ENCODE data around the gene GJA3.

The GJA3 gene

DNA sequence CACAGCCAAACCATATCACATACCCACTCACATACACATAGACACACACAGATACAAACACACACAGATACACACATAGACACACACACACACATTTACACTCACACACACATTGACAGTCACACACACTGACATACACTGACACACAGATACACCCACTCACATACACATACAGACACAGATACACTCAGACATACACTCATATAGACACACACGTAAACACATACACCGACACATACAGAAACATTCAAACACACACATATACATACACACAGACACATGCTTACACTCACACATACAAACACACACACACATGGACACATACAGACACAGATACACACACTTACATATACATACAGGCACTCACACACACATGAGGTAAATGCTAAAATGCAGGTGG lies 30.2 kb downstream of the GJA3 start:
- DNase-seq (ENCODE audit: low read depth), result no peak
- no peak overlapping the region for H3K4me3 ChIP-seq (ENCODE audit: low read depth, low read length)
- in situ Hi-C loops (cut with HindIII; ENCODE audit: low sequenced_read_pairs), result no loop called here
- TF ChIP-seq, protein P1, sequence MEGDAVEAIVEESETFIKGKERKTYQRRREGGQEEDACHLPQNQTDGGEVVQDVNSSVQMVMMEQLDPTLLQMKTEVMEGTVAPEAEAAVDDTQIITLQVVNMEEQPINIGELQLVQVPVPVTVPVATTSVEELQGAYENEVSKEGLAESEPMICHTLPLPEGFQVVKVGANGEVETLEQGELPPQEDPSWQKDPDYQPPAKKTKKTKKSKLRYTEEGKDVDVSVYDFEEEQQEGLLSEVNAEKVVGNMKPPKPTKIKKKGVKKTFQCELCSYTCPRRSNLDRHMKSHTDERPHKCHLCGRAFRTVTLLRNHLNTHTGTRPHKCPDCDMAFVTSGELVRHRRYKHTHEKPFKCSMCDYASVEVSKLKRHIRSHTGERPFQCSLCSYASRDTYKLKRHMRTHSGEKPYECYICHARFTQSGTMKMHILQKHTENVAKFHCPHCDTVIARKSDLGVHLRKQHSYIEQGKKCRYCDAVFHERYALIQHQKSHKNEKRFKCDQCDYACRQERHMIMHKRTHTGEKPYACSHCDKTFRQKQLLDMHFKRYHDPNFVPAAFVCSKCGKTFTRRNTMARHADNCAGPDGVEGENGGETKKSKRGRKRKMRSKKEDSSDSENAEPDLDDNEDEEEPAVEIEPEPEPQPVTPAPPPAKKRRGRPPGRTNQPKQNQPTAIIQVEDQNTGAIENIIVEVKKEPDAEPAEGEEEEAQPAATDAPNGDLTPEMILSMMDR (IDR thresholded peaks at IDR 0.05; ENCODE audit: low read depth, low read length, missing control alignments), result no peak

DNA sequence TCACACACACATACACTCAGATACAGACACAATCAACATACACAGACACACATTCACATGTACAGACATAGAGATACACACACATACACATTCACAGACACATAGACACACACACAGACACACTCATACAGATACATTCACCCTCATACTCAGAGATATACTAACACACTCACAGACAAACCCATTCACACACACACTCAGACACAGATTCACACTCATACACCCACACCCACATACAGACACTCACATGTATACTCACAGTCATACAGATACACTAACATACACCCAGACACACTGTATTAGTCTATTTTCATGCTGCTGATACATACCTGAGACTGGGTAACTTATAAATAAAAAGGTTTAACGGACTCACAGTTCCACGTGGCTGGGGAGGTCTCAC lies 30.8 kb downstream of the GJA3 start:
- DNase-seq (ENCODE audit: low read depth), result no peak
- TF ChIP-seq, protein P1 (IDR thresholded peaks at IDR 0.05; ENCODE audit: low read depth, low read length, missing control alignments), result no peak
- H3K4me3 ChIP-seq (ENCODE audit: low read depth, low read length), result no peak overlapping the region
- in situ Hi-C loops (cut with HindIII; ENCODE audit: low sequenced_read_pairs), result no loop called here

DNA sequence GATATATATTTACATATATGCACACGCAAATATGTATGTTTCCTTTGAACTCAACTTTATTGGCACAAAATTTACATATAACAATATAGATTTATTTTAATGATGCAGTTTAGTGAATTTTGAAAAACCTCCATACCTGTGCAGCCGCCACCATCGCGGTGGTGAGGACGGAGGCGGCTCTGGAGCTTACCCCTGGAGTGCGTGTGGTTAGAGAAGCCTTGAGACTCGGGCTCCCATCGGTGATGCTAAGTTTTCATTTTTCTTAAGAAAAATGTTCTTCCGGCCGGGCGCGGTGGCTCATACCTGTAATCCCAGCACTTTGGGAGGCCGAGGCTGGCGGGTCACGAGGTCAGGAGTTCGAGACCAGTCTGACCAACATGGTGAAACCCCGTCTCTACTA lies 31.8 kb downstream of the GJA3 start:
- TF ChIP-seq, protein P1 (IDR thresholded peaks at IDR 0.05; ENCODE audit: low read depth, low read length, missing control alignments), result no peak
- no peak overlapping the region for H3K4me3 ChIP-seq (ENCODE audit: low read depth, low read length)
- in situ Hi-C loops (cut with HindIII; ENCODE audit: low sequenced_read_pairs), result no loop called here
- DNase-seq (ENCODE audit: low read depth), result no peak

DNA sequence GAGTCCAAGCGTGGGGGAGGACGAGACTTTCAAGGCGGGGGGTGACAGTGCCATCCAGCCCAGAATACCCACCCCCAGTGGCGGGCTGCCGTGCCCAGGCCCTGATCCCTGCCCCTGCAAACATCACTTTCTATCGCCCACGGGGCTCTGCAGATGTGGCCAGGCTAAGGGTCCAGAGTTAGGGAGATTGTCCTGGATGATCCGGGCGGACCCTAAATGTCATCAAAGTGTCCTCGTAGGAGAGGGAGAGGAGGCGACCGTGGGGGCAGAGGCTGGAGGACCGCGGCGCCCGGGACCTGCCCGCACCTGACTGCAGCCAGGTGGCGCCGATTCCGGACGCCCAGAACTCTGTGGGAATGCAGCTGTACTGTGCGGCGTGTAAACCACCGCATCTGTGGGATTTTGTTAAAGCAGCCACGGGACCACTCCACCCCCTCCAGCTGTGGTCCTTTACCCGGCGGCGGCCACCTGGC lies 32.4 kb downstream of the GJA3 start:
- H3K4me3 ChIP-seq (ENCODE audit: low read depth, low read length), result peak overlapping the region; percentile 39
- DNase-seq (ENCODE audit: low read depth), result no peak
- in situ Hi-C loops (cut with HindIII; ENCODE audit: low sequenced_read_pairs), result no loop called here
- TF ChIP-seq, protein P1 (IDR thresholded peaks at IDR 0.05; ENCODE audit: low read depth, low read length, missing control alignments), result peak; percentile 25

DNA sequence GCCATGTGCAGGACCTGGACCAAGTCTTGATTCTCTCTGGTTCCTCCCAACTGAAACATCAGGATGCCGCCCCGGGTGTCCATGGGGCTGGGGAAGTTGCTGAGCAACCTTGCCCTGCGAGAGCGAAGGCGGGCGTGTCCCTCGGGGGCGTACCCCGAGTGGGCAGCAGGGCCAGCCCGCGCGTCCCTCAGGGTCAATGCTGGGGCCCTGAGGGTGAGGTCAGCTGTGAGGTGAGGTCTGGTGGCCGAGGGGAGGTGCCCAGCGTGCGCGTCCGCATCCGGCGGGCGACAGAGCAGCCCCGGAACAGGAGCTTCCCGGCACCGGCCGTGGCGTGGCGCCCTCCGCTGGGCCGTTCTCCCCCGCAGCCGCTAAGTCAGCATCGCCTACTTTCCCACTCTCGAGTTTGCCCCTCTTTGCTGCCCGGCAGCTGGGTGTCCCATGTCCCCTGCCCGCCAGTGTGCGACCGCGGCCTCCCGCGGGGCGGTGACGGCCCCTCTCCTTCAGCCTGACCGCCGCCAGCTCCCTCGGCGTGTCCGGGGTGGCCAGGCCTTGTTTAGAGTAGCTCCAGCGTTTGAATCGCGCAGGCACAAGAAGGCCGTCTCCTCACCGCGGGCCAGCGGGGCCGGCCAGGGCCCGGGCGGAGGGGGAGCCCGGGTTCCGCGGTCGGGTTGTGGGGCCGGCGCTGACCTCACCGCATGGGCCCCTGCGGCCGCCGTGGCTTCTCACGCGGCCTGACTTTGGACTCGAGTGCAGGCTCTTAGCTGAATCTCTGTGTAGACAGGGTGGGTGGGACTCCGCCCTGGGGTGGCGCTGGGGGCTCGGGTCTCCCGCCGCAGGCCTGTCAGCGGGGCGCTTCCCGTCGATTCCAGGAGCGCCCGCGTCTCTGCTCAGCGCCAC lies 33.0 kb downstream of the GJA3 start:
- TF ChIP-seq, protein P1 (IDR thresholded peaks at IDR 0.05; ENCODE audit: low read depth, low read length, missing control alignments), result peak; percentile 36
- peak overlapping the region; percentile 39 for H3K4me3 ChIP-seq (ENCODE audit: low read depth, low read length)
- DNase-seq (ENCODE audit: low read depth), result no peak
- in situ Hi-C loops (cut with HindIII; ENCODE audit: low sequenced_read_pairs), result no loop called here

DNA sequence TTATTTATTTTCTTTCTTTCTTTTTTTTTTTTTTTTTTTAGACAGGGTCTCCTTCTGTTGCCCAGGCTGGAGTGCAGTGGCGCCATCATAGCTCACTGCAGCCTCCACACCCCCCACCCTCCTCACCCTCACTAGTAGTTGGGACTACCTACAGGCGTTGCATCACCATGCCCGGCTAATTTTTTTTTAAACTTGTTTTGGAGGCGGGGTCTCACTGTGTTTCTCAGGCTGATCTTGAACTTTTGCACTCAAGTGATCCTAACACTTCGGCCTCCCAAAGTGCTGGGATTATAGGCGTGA lies 33.6 kb downstream of the GJA3 start:
- H3K4me3 ChIP-seq (ENCODE audit: low read depth, low read length), result peak overlapping the region; percentile 39
- no peak for DNase-seq (ENCODE audit: low read depth)
- TF ChIP-seq, protein P1 (IDR thresholded peaks at IDR 0.05; ENCODE audit: low read depth, low read length, missing control alignments), result no peak
- in situ Hi-C loops (cut with HindIII; ENCODE audit: low sequenced_read_pairs), result no loop called here

Measured in astrocyte of the cerebellum (primary cell).